ENCODE results near the gene RANGAP1. TPM values are rescaled to one million over a fixed set of nuclear protein-coding genes. Genes with fewer than 3 reads are reported as not detected.

RANGAP1 gene
- total and polyA plus RNA-seq, 2 of the 13 experiments (the other 11 are each of a cell fraction or from before 2014, with no cell fraction given): 51.8 to 83.9 TPM

DNA sequence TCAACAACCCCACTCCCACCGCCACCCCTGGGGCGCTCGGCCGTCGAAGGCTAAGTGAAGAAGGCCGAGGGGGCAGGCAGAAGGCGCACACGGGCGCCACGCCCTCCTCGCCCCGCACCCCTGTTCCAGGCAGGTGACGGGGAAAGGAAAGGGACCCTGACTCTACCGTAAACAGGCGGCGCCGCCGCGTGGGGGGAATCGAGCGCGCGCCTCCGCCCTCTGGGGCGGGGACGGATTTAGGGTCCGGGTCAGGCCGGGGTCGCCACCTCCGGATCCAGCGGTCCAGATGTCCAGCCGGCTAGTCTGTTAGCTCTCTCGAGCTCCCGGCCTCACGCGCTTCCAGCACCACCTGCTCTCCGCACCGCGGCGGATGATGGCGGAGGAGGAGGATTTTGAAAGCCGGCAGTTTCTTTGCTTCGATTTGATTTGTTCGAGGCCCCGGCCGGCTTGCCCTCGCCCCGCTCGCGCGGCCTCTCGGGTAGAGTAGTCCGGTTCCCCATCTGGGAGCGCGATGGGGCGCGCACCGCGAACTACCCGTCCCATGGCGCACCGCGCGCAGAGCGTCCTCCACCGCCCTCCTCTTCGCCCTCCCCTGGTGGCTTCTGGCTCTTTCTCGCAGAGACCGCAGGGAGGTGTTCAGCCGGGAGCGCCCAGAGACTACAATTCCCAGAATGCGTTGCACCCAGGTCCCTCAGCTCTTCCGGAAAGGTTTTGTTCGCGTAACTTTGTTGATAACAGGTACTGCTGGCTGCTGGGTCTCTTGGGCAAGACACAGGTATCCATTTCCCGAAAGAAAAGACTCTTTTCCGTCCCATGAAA is at the start of gene RANGAP1 (continued):
- TF ChIP-seq, protein P1, sequence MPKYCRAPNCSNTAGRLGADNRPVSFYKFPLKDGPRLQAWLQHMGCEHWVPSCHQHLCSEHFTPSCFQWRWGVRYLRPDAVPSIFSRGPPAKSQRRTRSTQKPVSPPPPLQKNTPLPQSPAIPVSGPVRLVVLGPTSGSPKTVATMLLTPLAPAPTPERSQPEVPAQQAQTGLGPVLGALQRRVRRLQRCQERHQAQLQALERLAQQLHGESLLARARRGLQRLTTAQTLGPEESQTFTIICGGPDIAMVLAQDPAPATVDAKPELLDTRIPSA (CRISPR knock-in tag; IDR thresholded peaks at IDR 0.05; ENCODE audit: borderline replicate concordance): peak; percentile 36; the same call in 1 of the 2 replicates
- no peak for TF ChIP-seq ZNF431 (CRISPR knock-in tag; IDR thresholded peaks at IDR 0.05; ENCODE audit: borderline replicate concordance, low read depth)
- no peak for TF ChIP-seq ZNF850 (CRISPR knock-in tag; conservative IDR thresholded peaks at IDR 0.05)
- TF ChIP-seq ZNF10 (CRISPR knock-in tag; IDR thresholded peaks at IDR 0.05; ENCODE audit: borderline replicate concordance, low read depth): no peak
- TF ChIP-seq NFIC (IDR thresholded peaks at IDR 0.05; ENCODE audit: low read length): no peak
- TF ChIP-seq ELF1 (CRISPR knock-in tag; IDR thresholded peaks at IDR 0.05): peak; percentile 97
- peak; percentile 65 for TF ChIP-seq GATAD1 (CRISPR knock-in tag; IDR thresholded peaks at IDR 0.05)
- no peak for TF ChIP-seq ZNF101 (CRISPR knock-in tag; IDR thresholded peaks at IDR 0.05; ENCODE audit: borderline replicate concordance, low read depth)
- TF ChIP-seq ZNF782 (CRISPR knock-in tag; IDR thresholded peaks at IDR 0.05; ENCODE audit: borderline replicate concordance): peak; percentile 27; the same call in 1 of the 2 replicates
- TF ChIP-seq ZBED4 (CRISPR knock-in tag; IDR thresholded peaks at IDR 0.05; ENCODE audit: borderline replicate concordance): 0 out of 2 replicates have a peak, but pooled peaks have one; percentile 45
- TF ChIP-seq CBX1 (IDR thresholded peaks at IDR 0.05; ENCODE audit: low read depth): no peak
- no peak for TF ChIP-seq ZNF7 (CRISPR knock-in tag; IDR thresholded peaks at IDR 0.05)
- peak; percentile 34; the same call in 1 of the 2 replicates for TF ChIP-seq CREB3 (CRISPR knock-in tag; IDR thresholded peaks at IDR 0.05)
- peak; percentile 63; the same call in 1 of the 2 replicates for TF ChIP-seq GLI4 (CRISPR knock-in tag; IDR thresholded peaks at IDR 0.05; ENCODE audit: borderline replicate concordance)
- TF ChIP-seq ZNF253 (CRISPR knock-in tag; IDR thresholded peaks at IDR 0.05; ENCODE audit: borderline replicate concordance): no peak
- peak; percentile 37 for TF ChIP-seq SRSF1 (optimal IDR thresholded peaks at IDR 0.05; ENCODE audit: low read depth, low read length)
- TF ChIP-seq ELF3 (CRISPR knock-in tag; IDR thresholded peaks at IDR 0.05): no peak; the same call in 1 of the 2 replicates
- no peak for TF ChIP-seq ZBTB21 (CRISPR knock-in tag; IDR thresholded peaks at IDR 0.05)
- TF ChIP-seq YEATS4 (CRISPR knock-in tag; IDR thresholded peaks at IDR 0.05; ENCODE audit: borderline replicate concordance): peak; percentile 93
- TF ChIP-seq SMAD3 (CRISPR knock-in tag; IDR thresholded peaks at IDR 0.05): 0 out of 2 replicates have a peak, but pooled peaks have one; percentile 13
